Measurements from ENCODE around the gene C16orf78.

DNA sequence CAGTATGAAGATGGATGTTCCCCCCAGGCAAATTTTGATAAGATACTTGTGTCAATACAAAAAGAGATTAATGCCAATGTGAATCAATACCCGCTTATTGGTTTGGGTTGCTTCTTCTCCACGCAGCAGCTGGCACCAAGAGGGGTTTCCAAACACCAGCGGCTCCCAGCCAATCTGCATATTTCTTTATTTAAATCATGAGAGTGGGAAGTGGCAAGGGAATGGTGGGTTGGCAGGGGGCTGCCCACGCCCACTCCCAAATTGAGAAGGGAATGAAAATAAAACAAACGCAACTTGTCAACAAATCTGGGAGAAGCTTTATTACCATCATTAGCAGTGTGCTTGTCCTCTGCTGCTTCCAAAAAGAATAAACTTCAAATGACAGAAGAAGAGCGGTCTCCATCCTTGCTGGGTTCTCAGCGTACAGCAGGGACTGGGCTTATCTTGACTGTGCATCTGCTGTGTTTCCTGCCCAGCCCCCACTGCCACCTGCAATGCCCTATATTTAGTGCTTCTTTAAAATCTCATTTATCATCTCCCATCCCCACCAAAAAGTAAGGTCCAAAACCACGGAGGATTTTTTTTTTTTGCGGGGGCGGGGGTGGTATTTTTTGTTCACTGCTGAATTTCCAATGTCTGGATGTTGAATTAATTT lies 34.9 kb upstream of the C16orf78 start:
- TF ChIP-seq, protein P1, sequence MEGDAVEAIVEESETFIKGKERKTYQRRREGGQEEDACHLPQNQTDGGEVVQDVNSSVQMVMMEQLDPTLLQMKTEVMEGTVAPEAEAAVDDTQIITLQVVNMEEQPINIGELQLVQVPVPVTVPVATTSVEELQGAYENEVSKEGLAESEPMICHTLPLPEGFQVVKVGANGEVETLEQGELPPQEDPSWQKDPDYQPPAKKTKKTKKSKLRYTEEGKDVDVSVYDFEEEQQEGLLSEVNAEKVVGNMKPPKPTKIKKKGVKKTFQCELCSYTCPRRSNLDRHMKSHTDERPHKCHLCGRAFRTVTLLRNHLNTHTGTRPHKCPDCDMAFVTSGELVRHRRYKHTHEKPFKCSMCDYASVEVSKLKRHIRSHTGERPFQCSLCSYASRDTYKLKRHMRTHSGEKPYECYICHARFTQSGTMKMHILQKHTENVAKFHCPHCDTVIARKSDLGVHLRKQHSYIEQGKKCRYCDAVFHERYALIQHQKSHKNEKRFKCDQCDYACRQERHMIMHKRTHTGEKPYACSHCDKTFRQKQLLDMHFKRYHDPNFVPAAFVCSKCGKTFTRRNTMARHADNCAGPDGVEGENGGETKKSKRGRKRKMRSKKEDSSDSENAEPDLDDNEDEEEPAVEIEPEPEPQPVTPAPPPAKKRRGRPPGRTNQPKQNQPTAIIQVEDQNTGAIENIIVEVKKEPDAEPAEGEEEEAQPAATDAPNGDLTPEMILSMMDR (conservative IDR thresholded peaks at IDR 0.05 in 1 of 2, IDR thresholded peaks at IDR 0.05 in 1 of 2; ENCODE audit: extremely low read depth in 1 of 2, insufficient read depth in 1 of 2, low read depth in 1 of 2, low read length in 2 of 2), result no peak
- TF ChIP-seq EZH2 (IDR thresholded peaks at IDR 0.05; ENCODE audit: borderline replicate concordance, low read length), result no peak

Data from mammary epithelial cell (primary cell).